SK-N-SH treated with all-trans-retinoic acid at 6 μM for 48 hours (cell line): ENCODE results near the gene SCG3.

Experiments
- ATAC-seq: fragments of 200-7000 bp; cut with Tn5 transposase; 3 replicates; pipeline ENCODE4 v1.9.1; 2020; ENCODE audit warnings: mild to moderate bottlenecking, moderate library complexity
- ARNTL ChIP-seq: fragments of 450-650 bp; formaldehyde crosslinking; IDR thresholded peaks from 2 replicates; pipeline ENCODE4 v1.5.0; 2020; ENCODE audit warnings: low read depth, mild to moderate bottlenecking, moderate library complexity, borderline replicate concordance
- BACH2 ChIP-seq: fragments of 250-450 bp; sonication (Bioruptor Pico); IDR thresholded peaks from 2 replicates; pipeline ENCODE4 v1.9.0; 2021; ENCODE audit warnings: mild to moderate bottlenecking, borderline replicate concordance
- CREB5 ChIP-seq: fragments of 250-450 bp; sonication (Bioruptor Pico); IDR thresholded peaks from 2 replicates; pipeline ENCODE4 v1.5.1; 2020; ENCODE audit warnings: low read depth, mild to moderate bottlenecking, moderate library complexity
- CSDC2 ChIP-seq: fragments of 250-450 bp; sonication (Bioruptor Pico); IDR thresholded peaks from 2 replicates; pipeline ENCODE4 v1.5.0; 2020; ENCODE audit warnings: mild to moderate bottlenecking, moderate library complexity
- ESRRG ChIP-seq: fragments of 250-450 bp; sonication (Bioruptor Pico); IDR thresholded peaks from 2 replicates; pipeline ENCODE4 v1.6.1; 2021; ENCODE audit warnings: mild to moderate bottlenecking
- GLIS3 ChIP-seq: fragments of 250-450 bp; sonication (Bioruptor Pico); IDR thresholded peaks from 2 replicates; pipeline ENCODE4 v1.5.0; 2020; ENCODE audit warnings: mild to moderate bottlenecking, moderate library complexity
- ISL1 ChIP-seq: fragments of 250-450 bp; sonication (Bioruptor Pico); IDR thresholded peaks from 2 replicates; pipeline ENCODE4 v2.1.2; 2022; ENCODE audit warnings: mild to moderate bottlenecking, moderate library complexity
- OSR1 ChIP-seq: fragments of 250-450 bp; sonication (Bioruptor Pico); IDR thresholded peaks from 2 replicates; pipeline ENCODE4 v1.8.0; 2022; ENCODE audit warnings: moderate library complexity, mild to moderate bottlenecking, inconsistent platforms
- PATZ1 ChIP-seq: fragments of 250-450 bp; sonication (Bioruptor Pico); IDR thresholded peaks from 2 replicates; pipeline ENCODE4 v1.8.0; 2020; ENCODE audit warnings: mild to moderate bottlenecking, moderate library complexity, borderline replicate concordance
- PPARA ChIP-seq: fragments of 250-450 bp; sonication (Bioruptor Pico); IDR thresholded peaks from 2 replicates; pipeline ENCODE4 v1.5.0; 2020; ENCODE audit warnings: mild to moderate bottlenecking, borderline replicate concordance
- RARB ChIP-seq: fragments of 250-450 bp; sonication (Bioruptor Pico); IDR thresholded peaks from 2 replicates; pipeline ENCODE4 v1.8.0; 2021; ENCODE audit warnings: mild to moderate bottlenecking, moderate library complexity
- SNAI2 ChIP-seq: fragments of 250-450 bp; sonication (Bioruptor Pico); IDR thresholded peaks from 2 replicates; pipeline ENCODE4 v1.5.0; 2020; ENCODE audit warnings: mild to moderate bottlenecking, moderate library complexity
- TCF4 ChIP-seq: fragments of 250-450 bp; sonication (Bioruptor Pico); IDR thresholded peaks from 2 replicates; pipeline ENCODE4 v1.8.0; 2021; ENCODE audit warnings: mild to moderate bottlenecking, moderate library complexity, borderline replicate concordance
- TOX ChIP-seq: fragments of 250-450 bp; sonication (Bioruptor Pico); IDR thresholded peaks from 2 replicates; pipeline ENCODE4 v1.8.0; 2021; ENCODE audit warnings: mild to moderate bottlenecking, moderate library complexity, borderline replicate concordance
- ZC3H10 ChIP-seq: fragments of 250-450 bp; sonication (Bioruptor Pico); IDR thresholded peaks from 2 replicates; pipeline ENCODE4 v1.5.1; 2021; ENCODE audit warnings: mild to moderate bottlenecking, moderate library complexity
- ZFP3 ChIP-seq: fragments of 250-450 bp; sonication (Bioruptor Pico); IDR thresholded peaks from 2 replicates; pipeline ENCODE4 v1.5.0; 2020; ENCODE audit warnings: mild to moderate bottlenecking, moderate library complexity
- ZFP30 ChIP-seq: fragments of 450-650 bp; formaldehyde crosslinking; IDR thresholded peaks from 2 replicates; pipeline ENCODE4 v1.5.0; 2022; ENCODE audit warnings: mild to moderate bottlenecking, moderate library complexity
- ZNF565 ChIP-seq: fragments of 450-650 bp; formaldehyde crosslinking; conservative IDR thresholded peaks from 2 replicates; pipeline ENCODE4 v1.5.0; 2020; ENCODE audit warnings: low read depth, mild to moderate bottlenecking, moderate library complexity
- ZNF70 ChIP-seq: fragments of 450-650 bp; formaldehyde crosslinking; IDR thresholded peaks from 2 replicates; pipeline ENCODE4 v1.5.0; 2020; ENCODE audit warnings: mild to moderate bottlenecking, moderate library complexity
- TF ChIP-seq, protein P1 (sequence below): fragments of 250-450 bp; sonication (Bioruptor Pico); IDR thresholded peaks from 2 replicates; pipeline ENCODE4 v1.8.0; 2021; ENCODE audit warnings: low read depth, mild to moderate bottlenecking, moderate library complexity, borderline replicate concordance
- TF ChIP-seq, protein P2 (sequence below): fragments of 250-450 bp; sonication (Bioruptor Pico); IDR thresholded peaks from 2 replicates; pipeline ENCODE4 v1.5.1; 2021; ENCODE audit warnings: mild to moderate bottlenecking, moderate library complexity
- TF ChIP-seq, protein P3 (sequence below): fragments of 250-450 bp; sonication (Bioruptor Pico); IDR thresholded peaks from 2 replicates; pipeline ENCODE4 v1.5.0; 2020; ENCODE audit warnings: mild to moderate bottlenecking, moderate library complexity

SCG3 gene

DNA sequence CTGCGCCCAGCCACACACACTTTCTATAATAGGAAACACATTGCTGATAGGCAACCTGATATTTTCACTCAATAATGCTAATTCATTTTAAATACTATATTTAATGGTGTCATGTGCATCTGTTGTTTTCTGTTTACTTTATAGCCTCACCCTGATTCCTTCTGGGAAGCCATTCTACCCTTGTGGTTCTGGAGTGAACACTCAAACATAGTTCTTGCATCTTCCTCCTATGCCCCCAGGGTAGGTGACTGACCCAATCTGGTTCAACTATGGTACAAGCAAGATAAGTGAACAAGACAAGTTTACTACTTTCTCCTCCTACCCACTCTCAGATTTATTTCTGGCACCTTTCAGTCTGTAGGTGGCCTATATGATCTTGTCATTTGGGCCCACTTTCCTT lies 4.3 kb upstream of the SCG3 start:
- TF ChIP-seq CREB5 (CRISPR knock-in tag) (no peak), OSR1 (CRISPR knock-in tag) (no peak), RARB (CRISPR knock-in tag) (no peak), PATZ1 (no peak), TOX (CRISPR knock-in tag) (no peak), SNAI2 (CRISPR knock-in tag) (no peak), BACH2 (no peak), ZNF70 (CRISPR knock-in tag) (no peak), ARNTL (CRISPR knock-in tag) (no peak), ISL1 (CRISPR knock-in tag) (no peak), ZNF565 (CRISPR knock-in tag) (no peak), ZFP3 (CRISPR knock-in tag) (no peak), PPARA (CRISPR knock-in tag) (no peak), GLIS3 (no peak)
- TF ChIP-seq, protein P1, sequence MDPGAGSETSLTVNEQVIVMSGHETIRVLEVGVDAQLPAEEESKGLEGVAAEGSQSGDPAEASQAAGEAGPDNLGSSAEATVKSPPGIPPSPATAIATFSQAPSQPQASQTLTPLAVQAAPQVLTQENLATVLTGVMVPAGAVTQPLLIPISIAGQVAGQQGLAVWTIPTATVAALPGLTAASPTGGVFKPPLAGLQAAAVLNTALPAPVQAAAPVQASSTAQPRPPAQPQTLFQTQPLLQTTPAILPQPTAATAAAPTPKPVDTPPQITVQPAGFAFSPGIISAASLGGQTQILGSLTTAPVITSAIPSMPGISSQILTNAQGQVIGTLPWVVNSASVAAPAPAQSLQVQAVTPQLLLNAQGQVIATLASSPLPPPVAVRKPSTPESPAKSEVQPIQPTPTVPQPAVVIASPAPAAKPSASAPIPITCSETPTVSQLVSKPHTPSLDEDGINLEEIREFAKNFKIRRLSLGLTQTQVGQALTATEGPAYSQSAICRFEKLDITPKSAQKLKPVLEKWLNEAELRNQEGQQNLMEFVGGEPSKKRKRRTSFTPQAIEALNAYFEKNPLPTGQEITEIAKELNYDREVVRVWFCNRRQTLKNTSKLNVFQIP (CRISPR knock-in tag), result no peak
- TF ChIP-seq, protein P2, sequence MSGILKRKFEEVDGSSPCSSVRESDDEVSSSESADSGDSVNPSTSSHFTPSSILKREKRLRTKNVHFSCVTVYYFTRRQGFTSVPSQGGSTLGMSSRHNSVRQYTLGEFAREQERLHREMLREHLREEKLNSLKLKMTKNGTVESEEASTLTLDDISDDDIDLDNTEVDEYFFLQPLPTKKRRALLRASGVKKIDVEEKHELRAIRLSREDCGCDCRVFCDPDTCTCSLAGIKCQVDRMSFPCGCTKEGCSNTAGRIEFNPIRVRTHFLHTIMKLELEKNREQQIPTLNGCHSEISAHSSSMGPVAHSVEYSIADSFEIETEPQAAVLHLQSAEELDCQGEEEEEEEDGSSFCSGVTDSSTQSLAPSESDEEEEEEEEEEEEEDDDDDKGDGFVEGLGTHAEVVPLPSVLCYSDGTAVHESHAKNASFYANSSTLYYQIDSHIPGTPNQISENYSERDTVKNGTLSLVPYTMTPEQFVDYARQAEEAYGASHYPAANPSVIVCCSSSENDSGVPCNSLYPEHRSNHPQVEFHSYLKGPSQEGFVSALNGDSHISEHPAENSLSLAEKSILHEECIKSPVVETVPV (CRISPR knock-in tag), result no peak
- TF ChIP-seq, protein P3, sequence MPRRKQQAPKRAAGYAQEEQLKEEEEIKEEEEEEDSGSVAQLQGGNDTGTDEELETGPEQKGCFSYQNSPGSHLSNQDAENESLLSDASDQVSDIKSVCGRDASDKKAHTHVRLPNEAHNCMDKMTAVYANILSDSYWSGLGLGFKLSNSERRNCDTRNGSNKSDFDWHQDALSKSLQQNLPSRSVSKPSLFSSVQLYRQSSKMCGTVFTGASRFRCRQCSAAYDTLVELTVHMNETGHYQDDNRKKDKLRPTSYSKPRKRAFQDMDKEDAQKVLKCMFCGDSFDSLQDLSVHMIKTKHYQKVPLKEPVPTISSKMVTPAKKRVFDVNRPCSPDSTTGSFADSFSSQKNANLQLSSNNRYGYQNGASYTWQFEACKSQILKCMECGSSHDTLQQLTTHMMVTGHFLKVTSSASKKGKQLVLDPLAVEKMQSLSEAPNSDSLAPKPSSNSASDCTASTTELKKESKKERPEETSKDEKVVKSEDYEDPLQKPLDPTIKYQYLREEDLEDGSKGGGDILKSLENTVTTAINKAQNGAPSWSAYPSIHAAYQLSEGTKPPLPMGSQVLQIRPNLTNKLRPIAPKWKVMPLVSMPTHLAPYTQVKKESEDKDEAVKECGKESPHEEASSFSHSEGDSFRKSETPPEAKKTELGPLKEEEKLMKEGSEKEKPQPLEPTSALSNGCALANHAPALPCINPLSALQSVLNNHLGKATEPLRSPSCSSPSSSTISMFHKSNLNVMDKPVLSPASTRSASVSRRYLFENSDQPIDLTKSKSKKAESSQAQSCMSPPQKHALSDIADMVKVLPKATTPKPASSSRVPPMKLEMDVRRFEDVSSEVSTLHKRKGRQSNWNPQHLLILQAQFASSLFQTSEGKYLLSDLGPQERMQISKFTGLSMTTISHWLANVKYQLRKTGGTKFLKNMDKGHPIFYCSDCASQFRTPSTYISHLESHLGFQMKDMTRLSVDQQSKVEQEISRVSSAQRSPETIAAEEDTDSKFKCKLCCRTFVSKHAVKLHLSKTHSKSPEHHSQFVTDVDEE, result no peak
- no peak for ATAC-seq

DNA sequence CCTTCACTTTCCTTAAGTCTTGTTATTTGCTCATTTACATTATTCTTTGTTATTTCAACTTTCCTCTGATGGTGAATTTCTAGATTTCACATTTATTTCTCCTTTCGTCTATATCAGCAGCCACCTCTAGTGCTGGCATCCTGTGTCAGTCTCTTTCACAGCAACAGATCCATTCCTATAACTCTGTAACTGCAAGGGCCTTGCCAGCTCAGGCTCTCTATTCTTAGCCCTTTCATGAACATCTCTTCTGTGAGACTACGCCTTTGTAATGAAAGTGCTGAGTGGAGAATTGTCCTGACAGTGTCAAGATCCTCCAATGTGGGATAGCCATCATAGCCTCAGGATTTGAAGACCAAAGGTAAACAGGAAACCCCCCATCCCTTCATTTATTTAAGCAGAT lies 3.9 kb upstream of the SCG3 start:
- no peak for ATAC-seq
- no peak for TF ChIP-seq BACH2
- TF ChIP-seq, protein P2 (CRISPR knock-in tag), result no peak
- TF ChIP-seq TCF4 (CRISPR knock-in tag), result no peak
- no peak for TF ChIP-seq ZNF565 (CRISPR knock-in tag)
- no peak for TF ChIP-seq ISL1 (CRISPR knock-in tag)
- no peak for TF ChIP-seq RARB (CRISPR knock-in tag)
- TF ChIP-seq, protein P3, result no peak
- no peak for TF ChIP-seq ZC3H10 (CRISPR knock-in tag)
- TF ChIP-seq ZFP3 (CRISPR knock-in tag), result no peak
- no peak for TF ChIP-seq ESRRG (CRISPR knock-in tag)
- no peak for TF ChIP-seq TOX (CRISPR knock-in tag)
- TF ChIP-seq OSR1 (CRISPR knock-in tag), result no peak
- TF ChIP-seq GLIS3, result no peak
- no peak for TF ChIP-seq PPARA (CRISPR knock-in tag)
- TF ChIP-seq, protein P1 (CRISPR knock-in tag), result no peak
- no peak for TF ChIP-seq CSDC2
- TF ChIP-seq ARNTL (CRISPR knock-in tag), result no peak
- no peak for TF ChIP-seq ZFP30 (CRISPR knock-in tag)
